ENCODE results near the gene CLTC.
A peak's percentile ranks its signal among the peaks of the same experiment; 100 is the strongest.

The CLTC gene

DNA sequence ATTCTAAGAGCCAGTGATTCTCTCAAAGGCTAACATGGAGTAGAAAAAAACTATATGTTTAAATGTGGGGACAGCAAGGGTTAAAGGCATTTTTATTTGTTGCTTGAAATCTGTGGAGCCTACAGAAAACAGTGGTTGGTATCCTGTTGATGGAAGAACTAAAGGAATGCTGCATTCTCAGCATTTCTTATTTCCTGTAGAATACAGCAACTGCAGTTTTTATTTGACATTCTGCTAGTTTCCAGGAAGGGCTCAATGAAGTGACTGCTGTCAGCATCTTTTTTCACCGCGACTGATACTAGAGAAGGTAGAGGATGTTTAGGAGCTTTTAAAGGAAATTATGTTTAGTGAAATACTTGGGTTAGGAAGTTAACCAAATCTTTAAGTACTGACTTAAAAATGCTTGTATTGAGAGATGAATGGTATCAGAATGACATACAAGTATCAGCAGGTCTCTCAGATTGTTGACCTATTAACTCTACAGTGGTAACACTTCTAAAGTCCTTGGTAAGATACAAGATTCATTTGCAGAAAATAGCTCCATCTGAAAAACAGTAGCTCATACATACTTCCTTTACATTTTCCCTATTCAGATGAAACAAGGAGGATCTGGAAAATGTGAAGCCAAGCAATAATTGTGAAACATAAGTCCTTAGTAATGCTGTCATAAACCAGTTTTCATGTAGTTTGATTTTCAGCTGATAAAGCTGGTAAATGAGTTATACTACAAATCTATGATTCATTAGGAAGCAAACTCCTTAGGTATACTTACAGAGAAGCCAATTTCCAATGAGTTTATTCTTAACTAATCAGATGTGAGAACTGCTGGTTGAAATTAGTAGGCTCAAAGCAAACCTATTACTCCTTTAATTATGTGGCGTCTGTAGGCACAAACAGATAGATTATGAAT, 15.2 kb downstream of the CLTC start:
- Histone ChIP-seq H3K9ac (ENCODE audit: low read depth, low read length) (peak overlapping the region; percentile 55; the same call in 1 of the 2 replicates), H3K4me1 (ENCODE audit: insufficient read depth, low read length) (peaks cover 13% of the 10 kb centered on the region), H3K36me3 (ENCODE audit: insufficient read depth, low read depth, low read length) (0 out of 2 replicates have a peak, but pooled peaks cover 10% of the 10 kb centered on the region), H3K27me3 (ENCODE audit: insufficient read depth, low read length) (no peaks in the 10 kb centered on the region), H3K9me3 (ENCODE audit: insufficient read depth, low read depth, low read length) (no peaks in the 10 kb centered on the region), H3K27ac (ENCODE audit: low read length) (no peak overlapping the region), H3K4me3 (ENCODE audit: low read length) (no peak overlapping the region)

DNA sequence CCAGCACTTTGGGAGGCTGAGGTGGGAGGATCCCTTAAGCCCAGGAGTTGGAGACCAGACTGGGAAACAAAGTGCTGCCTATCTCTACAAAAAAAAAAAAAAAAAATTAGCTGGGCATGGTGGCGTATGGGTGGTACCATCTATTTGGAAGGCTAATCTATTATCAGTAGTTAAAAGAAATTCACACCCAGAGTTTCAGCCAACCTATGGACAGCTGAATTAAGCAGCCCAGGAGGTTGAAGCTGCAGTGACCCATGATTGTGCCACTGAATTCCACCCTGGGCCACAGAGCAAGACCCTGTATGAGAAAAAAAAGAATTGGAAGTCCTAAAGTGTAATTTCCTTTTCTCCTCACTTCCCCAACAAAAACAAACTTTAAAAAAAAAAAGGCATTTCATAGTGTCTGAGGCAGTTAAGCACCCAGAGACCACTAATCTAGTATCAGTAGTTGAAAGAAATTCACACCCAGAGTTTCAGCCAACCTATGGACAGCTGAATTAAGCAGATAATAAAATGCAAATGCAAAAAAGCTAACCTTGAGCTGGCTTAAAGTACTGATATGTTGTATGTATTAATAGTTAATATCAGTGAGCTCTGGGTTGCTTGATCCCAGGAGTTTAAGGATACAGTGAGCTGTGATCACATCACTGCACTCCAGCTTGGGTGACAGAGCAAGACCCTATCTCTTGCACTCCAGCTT, 18.1 kb downstream of the CLTC start:
- 0 out of 2 replicates have a peak, but pooled peaks cover 4% of the 10 kb centered on the region for H3K36me3 ChIP-seq (ENCODE audit: insufficient read depth, low read depth, low read length)
- H3K4me1 ChIP-seq (ENCODE audit: insufficient read depth, low read length): peaks cover 13% of the 10 kb centered on the region
- H3K9ac ChIP-seq (ENCODE audit: low read depth, low read length): no peak overlapping the region
- no peak overlapping the region for H3K27ac ChIP-seq (ENCODE audit: low read length)
- H3K27me3 ChIP-seq (ENCODE audit: insufficient read depth, low read length): no peaks in the 10 kb centered on the region
- no peak overlapping the region for H3K4me3 ChIP-seq (ENCODE audit: low read length)
- H3K9me3 ChIP-seq (ENCODE audit: insufficient read depth, low read depth, low read length): no peaks in the 10 kb centered on the region

DNA sequence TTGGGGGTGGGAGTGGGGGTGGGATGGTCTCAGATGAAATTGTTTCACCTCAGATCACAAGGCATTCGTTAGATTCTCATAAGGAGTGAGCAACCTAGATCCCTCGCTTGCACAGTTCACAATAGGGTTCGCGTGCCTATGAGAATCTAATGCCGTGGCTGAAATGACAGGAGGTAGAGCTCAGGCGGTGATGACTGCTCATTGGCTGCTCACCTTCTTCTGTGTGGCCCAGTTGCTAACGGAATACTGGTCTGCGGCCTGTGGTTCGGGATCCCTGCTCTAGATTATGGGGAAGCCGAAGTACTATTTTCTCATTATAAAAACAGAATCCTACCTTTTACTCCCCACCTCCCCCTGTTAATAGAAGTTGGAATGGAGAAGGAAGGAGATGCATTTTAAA, 18.9 kb downstream of the CLTC start:
- no peak overlapping the region for H3K9ac ChIP-seq (ENCODE audit: low read depth, low read length)
- no peaks in the 10 kb centered on the region for H3K27me3 ChIP-seq (ENCODE audit: insufficient read depth, low read length)
- no peak overlapping the region for H3K27ac ChIP-seq (ENCODE audit: low read length)
- peaks cover 13% of the 10 kb centered on the region for H3K4me1 ChIP-seq (ENCODE audit: insufficient read depth, low read length)
- H3K36me3 ChIP-seq (ENCODE audit: insufficient read depth, low read depth, low read length): peaks cover 9% of the 10 kb centered on the region; the same call in 1 of the 2 replicates
- H3K4me3 ChIP-seq (ENCODE audit: low read length): no peak overlapping the region
- H3K9me3 ChIP-seq (ENCODE audit: insufficient read depth, low read depth, low read length): no peaks in the 10 kb centered on the region

- Histone ChIP-seq H3K4me1 (ENCODE audit: insufficient read depth, low read length) (no peaks in the 10 kb centered on the region), H3K9me3 (ENCODE audit: insufficient read depth, low read depth, low read length) (no peaks in the 10 kb centered on the region), H3K27ac (ENCODE audit: low read length) (no peak overlapping the region), H3K36me3 (ENCODE audit: insufficient read depth, low read depth, low read length) (peaks cover 39% of the 10 kb centered on the region), H3K4me3 (ENCODE audit: low read length) (no peak overlapping the region), H3K9ac (ENCODE audit: low read depth, low read length) (no peak overlapping the region; the same call in 1 of the 2 replicates), H3K27me3 (ENCODE audit: insufficient read depth, low read length) (no peaks in the 10 kb centered on the region)
These were observed 22.2 kb downstream of the CLTC start for GRCh38 chr17:59641799-59642484.

DNA sequence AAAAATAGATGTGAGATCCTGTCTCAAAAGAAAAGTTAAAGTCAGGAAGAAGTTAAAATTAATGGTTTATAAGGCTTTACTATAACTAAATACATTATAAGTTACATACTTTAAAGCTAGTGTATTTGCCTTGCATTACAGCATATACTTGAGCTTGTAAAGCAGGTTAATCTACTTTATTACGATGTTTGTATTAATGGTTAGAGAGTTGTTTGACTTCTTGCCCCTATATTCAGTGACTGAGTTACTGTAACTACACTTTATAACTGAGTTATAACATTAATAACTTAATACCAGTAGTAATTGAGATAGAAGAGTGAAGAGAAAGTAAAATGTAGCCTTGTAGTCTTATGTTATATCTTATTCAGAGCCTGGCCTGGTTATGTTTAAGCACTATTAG, 22.9 kb downstream of the CLTC start:
- Histone ChIP-seq H3K27ac (ENCODE audit: low read length) (no peak overlapping the region), H3K4me1 (ENCODE audit: insufficient read depth, low read length) (no peaks in the 10 kb centered on the region), H3K36me3 (ENCODE audit: insufficient read depth, low read depth, low read length) (peaks cover 45% of the 10 kb centered on the region), H3K9ac (ENCODE audit: low read depth, low read length) (no peak overlapping the region), H3K9me3 (ENCODE audit: insufficient read depth, low read depth, low read length) (no peaks in the 10 kb centered on the region), H3K27me3 (ENCODE audit: insufficient read depth, low read length) (no peaks in the 10 kb centered on the region), H3K4me3 (ENCODE audit: low read length) (no peak overlapping the region)

DNA sequence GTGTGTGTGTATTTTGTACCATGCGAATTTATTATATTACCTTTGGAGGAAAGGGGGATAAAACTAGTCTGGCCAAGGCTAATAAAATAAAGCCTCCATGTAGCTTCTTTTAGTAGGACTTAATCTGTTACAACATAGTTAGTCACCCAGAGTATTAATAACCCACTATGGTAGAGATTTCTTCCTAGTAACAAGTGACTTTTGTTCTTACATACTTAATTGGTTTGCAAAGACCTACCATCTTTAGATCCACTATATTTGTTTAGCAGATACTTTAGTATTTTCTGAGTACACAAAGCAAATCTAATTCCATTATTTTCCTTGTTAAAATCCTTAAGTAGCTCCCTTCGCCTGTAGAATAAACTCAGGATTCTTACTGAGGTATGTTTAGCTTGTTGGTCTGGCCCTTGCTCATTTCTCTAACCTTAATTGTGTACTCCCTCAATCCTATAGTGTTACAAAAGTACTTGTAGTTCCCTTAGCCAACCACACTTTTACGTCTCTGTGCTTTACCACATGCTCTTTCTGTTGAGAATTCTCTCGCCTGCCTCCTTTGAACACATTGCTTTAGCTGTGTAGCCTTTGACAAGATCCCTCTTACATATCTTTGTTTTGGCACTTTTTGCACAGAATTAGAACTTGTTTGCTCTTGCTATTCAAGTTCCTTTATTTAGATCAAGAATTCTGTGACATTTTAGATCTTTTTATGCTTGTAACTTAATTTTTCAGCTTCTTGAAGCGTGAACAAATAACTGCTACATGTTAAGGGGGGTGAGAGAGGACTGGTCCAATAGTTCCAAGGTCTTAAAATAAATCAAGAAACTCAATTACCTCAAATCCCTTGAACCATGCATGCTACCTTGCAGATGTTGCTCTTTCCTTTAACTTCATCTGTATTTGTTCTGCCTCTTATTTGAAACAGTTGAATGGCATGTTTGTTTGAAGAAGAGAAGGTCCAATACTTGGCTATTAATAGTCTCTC, 23.8 kb downstream of the CLTC start:
- peaks cover 54% of the 10 kb centered on the region for H3K36me3 ChIP-seq (ENCODE audit: insufficient read depth, low read depth, low read length)
- H3K4me3 ChIP-seq (ENCODE audit: low read length): no peak overlapping the region
- H3K27me3 ChIP-seq (ENCODE audit: insufficient read depth, low read length): no peaks in the 10 kb centered on the region
- H3K9ac ChIP-seq (ENCODE audit: low read depth, low read length): no peak overlapping the region
- no peaks in the 10 kb centered on the region for H3K4me1 ChIP-seq (ENCODE audit: insufficient read depth, low read length)
- no peak overlapping the region for H3K27ac ChIP-seq (ENCODE audit: low read length)
- no peaks in the 10 kb centered on the region for H3K9me3 ChIP-seq (ENCODE audit: insufficient read depth, low read depth, low read length)

DNA sequence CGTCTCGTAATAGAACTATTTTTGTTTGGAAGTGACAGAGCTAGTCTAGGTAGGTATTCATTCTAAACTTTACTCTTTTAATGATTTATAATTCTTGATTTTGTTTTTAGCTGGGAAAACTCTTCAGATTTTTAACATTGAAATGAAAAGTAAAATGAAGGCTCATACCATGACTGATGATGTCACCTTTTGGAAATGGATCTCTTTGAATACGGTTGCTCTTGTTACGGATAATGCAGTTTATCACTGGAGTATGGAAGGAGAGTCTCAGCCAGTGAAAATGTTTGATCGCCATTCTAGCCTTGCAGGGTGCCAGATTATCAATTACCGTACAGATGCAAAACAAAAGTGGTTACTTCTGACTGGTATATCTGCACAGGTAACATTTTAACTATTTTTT, 27.6 kb downstream of the CLTC start:
- H3K27me3 ChIP-seq (ENCODE audit: insufficient read depth, low read length): no peaks in the 10 kb centered on the region
- no peak overlapping the region for H3K9ac ChIP-seq (ENCODE audit: low read depth, low read length)
- H3K36me3 ChIP-seq (ENCODE audit: insufficient read depth, low read depth, low read length): peaks cover 92% of the 10 kb centered on the region
- H3K27ac ChIP-seq (ENCODE audit: low read length): no peak overlapping the region
- no peaks in the 10 kb centered on the region for H3K9me3 ChIP-seq (ENCODE audit: insufficient read depth, low read depth, low read length)
- no peaks in the 10 kb centered on the region for H3K4me1 ChIP-seq (ENCODE audit: insufficient read depth, low read length)
- H3K4me3 ChIP-seq (ENCODE audit: low read length): no peak overlapping the region

GRCh38 chr17:59649886-59650285, 30.2 kb downstream of the CLTC start:
- no peak overlapping the region for H3K4me3 ChIP-seq (ENCODE audit: low read length)
- H3K9ac ChIP-seq (ENCODE audit: low read depth, low read length): no peak overlapping the region
- H3K9me3 ChIP-seq (ENCODE audit: insufficient read depth, low read depth, low read length): no peaks in the 10 kb centered on the region
- no peaks in the 10 kb centered on the region for H3K4me1 ChIP-seq (ENCODE audit: insufficient read depth, low read length)
- no peak overlapping the region for H3K27ac ChIP-seq (ENCODE audit: low read length)
- peaks cover 96% of the 10 kb centered on the region for H3K36me3 ChIP-seq (ENCODE audit: insufficient read depth, low read depth, low read length)
- no peaks in the 10 kb centered on the region for H3K27me3 ChIP-seq (ENCODE audit: insufficient read depth, low read length)

GRCh38 chr17:59650642-59651041, 30.9 kb downstream of the CLTC start:
- H3K9me3 ChIP-seq (ENCODE audit: insufficient read depth, low read depth, low read length): no peaks in the 10 kb centered on the region
- H3K27me3 ChIP-seq (ENCODE audit: insufficient read depth, low read length): no peaks in the 10 kb centered on the region
- peaks cover 96% of the 10 kb centered on the region for H3K36me3 ChIP-seq (ENCODE audit: insufficient read depth, low read depth, low read length)
- H3K4me1 ChIP-seq (ENCODE audit: insufficient read depth, low read length): no peaks in the 10 kb centered on the region
- H3K4me3 ChIP-seq (ENCODE audit: low read length): no peak overlapping the region
- H3K27ac ChIP-seq (ENCODE audit: low read length): no peak overlapping the region
- no peak overlapping the region for H3K9ac ChIP-seq (ENCODE audit: low read depth, low read length)

GRCh38 chr17:59651346-59651745, 31.7 kb downstream of the CLTC start:
- H3K36me3 ChIP-seq (ENCODE audit: insufficient read depth, low read depth, low read length): peaks cover 96% of the 10 kb centered on the region
- H3K27ac ChIP-seq (ENCODE audit: low read length): no peak overlapping the region
- H3K4me1 ChIP-seq (ENCODE audit: insufficient read depth, low read length): no peaks in the 10 kb centered on the region
- no peaks in the 10 kb centered on the region for H3K27me3 ChIP-seq (ENCODE audit: insufficient read depth, low read length)
- no peaks in the 10 kb centered on the region for H3K9me3 ChIP-seq (ENCODE audit: insufficient read depth, low read depth, low read length)
- H3K4me3 ChIP-seq (ENCODE audit: low read length): no peak overlapping the region
- no peak overlapping the region for H3K9ac ChIP-seq (ENCODE audit: low read depth, low read length)

GRCh38 chr17:59652119-59652518, 32.4 kb downstream of the CLTC start:
- Histone ChIP-seq H3K9me3 (ENCODE audit: insufficient read depth, low read depth, low read length) (no peaks in the 10 kb centered on the region), H3K4me3 (ENCODE audit: low read length) (no peak overlapping the region), H3K27me3 (ENCODE audit: insufficient read depth, low read length) (no peaks in the 10 kb centered on the region), H3K9ac (ENCODE audit: low read depth, low read length) (no peak overlapping the region), H3K27ac (ENCODE audit: low read length) (no peak overlapping the region), H3K36me3 (ENCODE audit: insufficient read depth, low read depth, low read length) (peaks cover 96% of the 10 kb centered on the region), H3K4me1 (ENCODE audit: insufficient read depth, low read length) (no peaks in the 10 kb centered on the region)
